Measurements from ENCODE around the gene PIAS4.

Gene PIAS4

GRCh38 chr19:4069331-4069959 lies 61.9 kb downstream of the PIAS4 start:
- DNase-seq (ENCODE audit: low read depth in 2 of 2, low spot score in 1 of 2), result no peak

GRCh38 chr19:4071610-4072009 lies 64.1 kb downstream of the PIAS4 start:
- no peak for DNase-seq (ENCODE audit: low read depth in 2 of 2, low spot score in 1 of 2)

- no peak for DNase-seq (ENCODE audit: low read depth in 2 of 2, low spot score in 1 of 2)
These were observed 67.8 kb downstream of the PIAS4 start for GRCh38 chr19:4075373-4075772.

GRCh38 chr19:4077007-4077374 lies 69.5 kb downstream of the PIAS4 start:
- DNase-seq (ENCODE audit: low read depth in 2 of 2, low spot score in 1 of 2), result no peak

GRCh38 chr19:4077800-4078684 lies 70.5 kb downstream of the PIAS4 start:
- no peak for DNase-seq (ENCODE audit: low read depth in 2 of 2, low spot score in 1 of 2)

- DNase-seq (ENCODE audit: low read depth in 2 of 2, low spot score in 1 of 2), result no peak
These were observed 72.9 kb downstream of the PIAS4 start for GRCh38 chr19:4080473-4080872.

- no peak for DNase-seq (ENCODE audit: low read depth in 2 of 2, low spot score in 1 of 2)
These were observed 74.0 kb downstream of the PIAS4 start for GRCh38 chr19:4081441-4082129.

- no peak for DNase-seq (ENCODE audit: low read depth in 2 of 2, low spot score in 1 of 2)
These were observed 74.6 kb downstream of the PIAS4 start for GRCh38 chr19:4082172-4082571.

- no peak for DNase-seq (ENCODE audit: low read depth in 2 of 2, low spot score in 1 of 2)
These were observed 76.4 kb downstream of the PIAS4 start for GRCh38 chr19:4083677-4084546.

- DNase-seq (ENCODE audit: low read depth in 2 of 2, low spot score in 1 of 2), result no peak
These were observed 77.0 kb downstream of the PIAS4 start for GRCh38 chr19:4084547-4084877.

GRCh38 chr19:4086411-4086867 lies 78.9 kb downstream of the PIAS4 start:
- no peak for DNase-seq (ENCODE audit: low read depth in 2 of 2, low spot score in 1 of 2)

GRCh38 chr19:4087787-4088679 lies 80.5 kb downstream of the PIAS4 start:
- DNase-seq (ENCODE audit: low read depth in 2 of 2, low spot score in 1 of 2), result no peak

GRCh38 chr19:4088975-4089374 lies 81.4 kb downstream of the PIAS4 start:
- no peak for DNase-seq (ENCODE audit: low read depth in 2 of 2, low spot score in 1 of 2)

Data from stimulated activated CD8-positive, alpha-beta memory T cell treated with anti-CD3 and anti-CD28 coated beads, Interleukin-4, amount 100 ng/mL, for 1 hour (primary cell).